ENCODE results near the gene SEPTIN14.
"Not testable (repeated sequence)": the region's sequence is repeated elsewhere in the genome, so short reads cannot be mapped to it uniquely, and the experiment has no call there.

SEPTIN14 gene

DNA sequence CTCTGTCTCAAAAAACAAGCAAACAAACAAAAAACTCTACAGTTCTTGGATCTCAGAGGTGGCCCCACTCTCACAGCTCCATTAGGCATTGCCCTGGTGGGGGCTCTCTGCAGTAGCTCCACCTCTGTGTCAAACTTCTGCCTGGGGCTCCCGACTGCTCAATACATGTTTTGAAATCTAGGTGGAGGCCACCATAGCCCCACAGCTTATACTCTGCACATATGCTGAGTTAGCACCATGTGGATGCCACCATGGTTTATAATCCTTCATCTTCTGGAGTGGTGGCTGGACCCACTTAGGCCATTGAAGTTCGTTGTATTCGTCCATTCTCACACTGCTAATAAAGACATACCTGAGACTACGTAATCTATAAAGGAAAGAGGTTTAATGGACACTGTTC lies 78.4 kb downstream of the SEPTIN14 start:
- DNase-seq (ENCODE audit: low read depth), result no peak

GRCh38 chr7:55778631-55779030 lies 83.9 kb downstream of the SEPTIN14 start:
- no peak for DNase-seq (ENCODE audit: low read depth)

DNA sequence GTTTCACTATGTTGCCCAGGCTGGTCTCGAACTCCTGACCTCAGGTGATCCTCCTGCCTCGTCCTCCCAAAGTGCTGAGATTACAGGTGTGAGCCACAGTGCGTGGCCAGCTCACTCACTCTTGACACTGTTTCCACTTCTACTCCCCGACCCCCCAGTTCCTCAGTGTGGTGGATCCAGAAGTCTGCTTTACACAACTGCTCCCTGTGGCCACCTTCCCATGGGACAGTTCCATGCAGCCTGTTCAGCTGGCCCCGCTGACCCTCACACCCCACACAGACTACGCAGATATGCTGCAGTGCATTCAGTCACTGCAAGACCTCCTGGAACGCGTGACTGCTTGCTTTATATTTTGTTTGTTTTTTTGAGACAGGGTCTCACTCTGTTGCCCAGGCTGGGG lies 86.4 kb downstream of the SEPTIN14 start:
- DNase-seq (ENCODE audit: low read depth), result no peak

- no peak for DNase-seq (ENCODE audit: low read depth)
Measured at GRCh38 chr7:55775051-55775420, 87.5 kb downstream of the SEPTIN14 start.

- no peak for DNase-seq (ENCODE audit: low read depth)
Measured at GRCh38 chr7:55774327-55775050, 88.1 kb downstream of the SEPTIN14 start.

DNA sequence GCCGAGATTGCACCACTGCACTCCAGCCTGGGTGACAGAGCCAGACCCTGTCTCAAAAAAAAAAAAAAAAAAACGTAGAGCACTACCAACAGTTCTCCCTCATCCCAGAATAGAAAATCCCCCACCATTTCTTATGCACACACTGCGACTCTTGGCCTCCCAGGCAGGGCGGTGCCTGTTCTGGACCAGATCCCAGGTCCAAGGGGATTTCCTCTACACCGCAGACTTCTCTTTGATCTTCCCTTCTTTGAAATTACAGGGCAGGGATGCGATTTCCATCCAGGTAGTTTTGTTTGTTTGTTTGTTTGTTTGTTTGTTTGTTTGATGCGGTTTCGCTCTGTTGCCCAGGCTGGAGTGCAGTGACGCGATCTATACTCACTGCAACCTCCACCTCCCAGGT lies 91.8 kb downstream of the SEPTIN14 start:
- DNase-seq (ENCODE audit: low read depth), result no peak

GRCh38 chr7:55753274-55753862 lies 109.2 kb downstream of the SEPTIN14 start:
- DNase-seq (ENCODE audit: low read depth), result not testable (repeated sequence)

GRCh38 chr7:55744706-55745105 lies 117.8 kb downstream of the SEPTIN14 start:
- DNase-seq (ENCODE audit: low read depth), result not testable (repeated sequence)
